HG02884 (cell line): ENCODE measurements around the gene TOR4A.
A peak's percentile ranks its signal among the peaks of the same experiment; 100 is the strongest.

Experiments used
- ATAC-seq: cut with Tn5 transposase; IDR thresholded peaks from one replicate; pipeline ENCODE4 v1.9.1; 2021; ENCODE audit warnings: mild to moderate bottlenecking, moderate library complexity; ENCODE audit not compliant: unreplicated experiment

The TOR4A gene

DNA sequence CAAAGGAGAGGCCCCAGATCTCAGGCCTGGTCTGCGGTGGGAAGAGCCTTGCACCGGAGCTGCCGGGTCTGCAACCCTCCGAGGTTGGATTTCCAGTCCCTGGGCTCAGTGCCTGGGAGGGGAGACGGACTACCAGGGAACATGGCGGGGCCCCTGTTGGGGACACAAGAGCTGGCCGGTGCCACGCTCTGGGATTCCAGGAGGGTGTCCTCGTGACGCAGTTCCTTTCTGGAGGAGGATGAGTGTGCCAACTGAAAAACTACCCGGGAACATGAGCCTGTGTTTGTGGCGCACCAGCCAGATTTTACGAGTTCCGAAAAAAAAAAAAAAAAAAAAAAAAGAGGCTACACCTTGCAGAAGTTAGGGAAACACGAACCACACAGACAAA lies 15.6 kb downstream of the TOR4A start:
- no peak for ATAC-seq

GRCh38 chr9:137293482-137294090 lies 16.1 kb downstream of the TOR4A start:
- ATAC-seq: no peak

DNA sequence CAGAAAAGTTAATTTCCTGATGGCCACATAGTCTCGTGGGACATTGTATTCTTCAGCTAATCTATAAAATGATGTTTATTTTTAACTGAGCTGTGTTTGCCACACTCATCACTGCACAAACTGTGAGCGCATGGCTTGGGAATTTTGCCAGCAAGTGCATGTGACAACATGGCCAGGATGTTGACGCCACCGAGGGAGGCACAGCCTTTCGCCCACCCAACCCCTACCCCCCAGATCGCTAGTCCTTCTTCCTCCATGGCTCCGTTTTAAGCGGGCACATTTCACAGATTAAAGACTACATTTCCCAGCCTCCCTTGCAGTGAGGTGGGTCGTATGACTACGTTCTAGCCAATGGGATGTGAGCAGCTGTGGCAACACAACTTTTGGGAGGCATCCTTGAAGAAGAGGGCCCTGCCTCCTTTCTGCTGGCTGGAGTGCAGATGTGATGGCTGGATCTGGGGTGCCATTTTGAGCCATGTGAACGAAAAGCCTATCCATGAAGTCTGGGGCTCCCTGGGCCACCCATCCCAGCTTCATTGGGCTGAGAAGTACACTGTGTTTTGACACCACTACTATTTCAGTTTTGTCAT lies 16.7 kb downstream of the TOR4A start:
- ATAC-seq: no peak

DNA sequence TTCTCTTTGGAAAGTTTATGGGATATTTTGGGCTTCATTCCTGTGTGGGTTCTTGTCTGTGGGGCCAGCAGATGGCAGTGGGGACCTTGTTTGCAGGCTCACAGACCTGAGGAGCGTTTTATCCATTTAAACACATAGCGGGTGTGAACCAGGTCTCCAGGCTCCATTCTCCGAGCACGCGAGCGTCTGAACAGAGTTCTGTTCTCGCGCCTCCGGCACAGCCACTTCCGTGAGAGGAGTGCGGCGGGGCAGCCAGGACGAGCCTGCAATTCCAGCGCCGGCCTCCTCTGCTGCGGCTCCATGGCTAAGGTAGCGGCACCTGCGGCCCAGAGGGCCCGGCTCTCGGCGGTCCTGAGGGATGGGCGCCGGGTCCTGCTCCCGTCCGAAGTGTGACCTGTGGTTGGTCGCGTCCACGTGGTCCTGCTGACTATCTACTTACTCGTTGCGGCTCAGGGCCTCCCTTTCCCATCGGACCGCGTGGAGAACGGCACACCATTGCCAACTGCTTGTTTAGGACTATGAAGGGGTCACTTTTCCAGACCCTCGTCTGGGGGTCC lies 17.2 kb downstream of the TOR4A start:
- ATAC-seq: no peak

DNA sequence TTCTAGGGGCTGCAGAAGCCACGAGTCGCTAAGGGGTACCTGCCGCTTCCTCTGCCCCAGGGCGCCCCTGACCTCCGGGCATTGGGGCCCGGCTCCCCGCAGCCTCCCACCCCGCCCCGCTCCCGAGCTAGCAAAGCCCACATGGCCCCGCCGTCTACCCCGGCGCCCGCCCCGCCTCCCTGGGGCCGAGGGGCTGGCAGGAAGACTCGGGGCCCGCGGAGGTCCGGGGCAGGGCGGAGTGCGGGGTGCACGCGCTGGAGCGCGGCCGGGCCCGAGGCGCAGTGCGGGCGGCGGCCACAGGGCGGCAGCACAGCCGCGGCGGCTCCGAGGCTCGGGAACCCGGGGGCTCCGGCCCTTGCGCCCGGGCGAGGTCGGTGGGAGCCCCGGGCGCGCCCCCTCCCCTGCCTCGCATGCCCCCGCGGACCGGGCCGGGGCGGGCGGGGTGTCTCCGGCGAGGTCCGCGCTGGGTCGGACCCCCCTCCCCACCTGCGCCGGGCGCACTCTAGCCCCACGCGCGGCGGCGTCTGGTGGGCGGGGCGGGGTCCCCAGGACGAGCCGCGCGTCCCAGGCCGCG lies 17.8 kb downstream of the TOR4A start:
- ATAC-seq: no peak

GRCh38 chr9:137295849-137296669 lies 18.5 kb downstream of the TOR4A start:
- no peak for ATAC-seq

DNA sequence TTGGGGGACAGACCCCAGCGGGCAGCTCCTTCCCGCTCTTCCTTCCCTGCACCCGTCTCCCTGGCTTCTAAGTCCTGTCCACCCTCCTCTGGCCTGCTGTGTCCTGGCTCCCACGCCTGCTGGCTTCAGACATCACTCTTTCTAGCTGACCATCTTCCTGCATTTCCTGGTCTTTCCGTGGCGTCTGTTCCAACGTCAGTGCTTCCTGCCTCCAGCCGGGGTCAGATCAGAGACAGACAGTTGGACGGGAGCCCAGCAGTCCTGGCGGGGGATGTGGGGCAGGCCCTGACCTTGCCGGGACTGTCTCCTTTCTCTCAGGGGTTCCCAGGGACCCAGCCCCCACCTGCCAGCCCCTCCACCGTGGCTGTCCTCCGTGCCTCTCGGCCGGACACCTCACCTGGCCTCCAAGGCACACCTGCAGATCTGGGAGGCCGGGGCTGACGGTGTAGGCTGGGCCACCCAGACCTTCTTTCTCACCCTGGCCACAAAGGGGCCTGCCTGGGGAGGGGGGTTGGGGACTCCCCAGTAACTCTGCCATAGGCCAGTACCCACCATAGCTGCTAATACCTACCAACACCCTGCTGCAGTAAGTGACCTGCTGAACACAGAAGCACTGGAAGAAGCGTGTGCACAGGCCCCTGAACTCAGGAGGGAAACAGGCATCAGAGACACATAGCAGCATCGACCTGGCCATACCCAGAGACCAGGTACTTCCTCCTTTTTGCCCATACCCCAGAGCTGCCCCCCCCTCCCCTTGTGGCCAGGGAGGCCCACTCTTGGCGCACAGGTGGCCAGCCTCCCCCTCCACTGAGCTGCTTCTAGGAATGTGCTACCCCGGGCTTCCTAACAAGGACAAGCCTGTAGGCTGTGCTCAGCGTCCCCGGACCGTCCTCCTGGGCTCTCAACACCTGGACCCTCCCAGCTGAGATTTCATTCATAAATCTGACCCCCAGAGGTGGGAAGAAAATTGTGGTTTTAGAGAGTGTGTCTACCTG lies 19.4 kb downstream of the TOR4A start:
- no peak for ATAC-seq

- no peak for ATAC-seq
Measured at GRCh38 chr9:137297966-137298365, 20.4 kb downstream of the TOR4A start.

- no peak for ATAC-seq
Measured at GRCh38 chr9:137298401-137299202, 21.1 kb downstream of the TOR4A start.

DNA sequence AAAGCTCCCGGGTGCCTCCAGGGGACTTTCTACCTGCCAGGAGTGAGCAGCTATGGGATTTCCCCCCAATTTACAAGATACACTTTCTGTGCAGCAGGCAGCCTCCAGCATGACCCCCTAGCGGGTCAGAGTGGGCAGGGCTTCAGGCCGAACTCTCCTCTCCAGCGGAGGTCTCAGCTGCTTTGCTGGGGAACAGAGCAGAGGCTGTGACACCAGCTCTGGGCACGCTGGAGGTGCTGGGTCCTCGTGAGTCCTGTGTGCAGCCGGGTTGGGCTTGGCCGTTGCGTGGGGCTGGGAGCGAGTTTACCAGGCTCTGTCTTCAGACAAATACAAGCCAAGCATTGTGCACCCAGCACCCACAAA lies 21.7 kb downstream of the TOR4A start:
- ATAC-seq: no peak

DNA sequence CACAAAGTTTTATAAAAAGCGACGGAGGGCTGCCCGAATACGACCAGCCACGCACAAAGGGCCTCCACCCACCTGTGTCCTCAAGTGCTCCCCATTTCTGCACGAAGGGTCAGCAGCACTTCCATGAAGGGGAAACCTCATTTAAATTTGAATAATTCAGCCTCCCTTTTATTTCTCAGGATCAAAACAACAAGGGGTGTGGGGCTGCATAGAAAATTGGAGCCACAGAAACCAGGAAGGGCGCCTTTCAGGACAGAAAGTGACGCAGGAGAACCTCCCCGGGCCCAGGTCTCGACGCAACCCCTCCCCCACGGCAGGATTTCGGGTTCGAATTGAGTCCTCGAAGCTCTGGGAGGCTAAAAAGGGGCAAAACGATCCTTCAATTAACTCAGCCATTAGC lies 22.4 kb downstream of the TOR4A start:
- no peak for ATAC-seq

GRCh38 chr9:137300567-137301080 lies 23.1 kb downstream of the TOR4A start:
- no peak for ATAC-seq

- peak; percentile 15 for ATAC-seq
Measured at GRCh38 chr9:137301081-137301947, 23.8 kb downstream of the TOR4A start.

- peak; percentile 76 for ATAC-seq
Measured at GRCh38 chr9:137302118-137302448, 24.6 kb downstream of the TOR4A start, which contains the start of gene NRARP. Gene NRARP, minus strand, starts transcription at chr9:137302271. Its CDS starts 343 bp downstream, at chr9:137301928.

- peak; percentile 29 for ATAC-seq
Measured at GRCh38 chr9:137302449-137303150, 25.1 kb downstream of the TOR4A start.

- ATAC-seq: no peak
Measured at GRCh38 chr9:137303151-137303892, 25.8 kb downstream of the TOR4A start.

GRCh38 chr9:137303893-137304382 lies 26.4 kb downstream of the TOR4A start:
- ATAC-seq: no peak
